Measurements from ENCODE around the gene CALCOCO2. TPM values are rescaled to one million over a fixed set of nuclear protein-coding genes. Genes with fewer than 3 reads are reported as not detected.

The CALCOCO2 gene
- total RNA-seq, 4 donors from 2014 or later: 141 to 292 (median 207) TPM

DNA sequence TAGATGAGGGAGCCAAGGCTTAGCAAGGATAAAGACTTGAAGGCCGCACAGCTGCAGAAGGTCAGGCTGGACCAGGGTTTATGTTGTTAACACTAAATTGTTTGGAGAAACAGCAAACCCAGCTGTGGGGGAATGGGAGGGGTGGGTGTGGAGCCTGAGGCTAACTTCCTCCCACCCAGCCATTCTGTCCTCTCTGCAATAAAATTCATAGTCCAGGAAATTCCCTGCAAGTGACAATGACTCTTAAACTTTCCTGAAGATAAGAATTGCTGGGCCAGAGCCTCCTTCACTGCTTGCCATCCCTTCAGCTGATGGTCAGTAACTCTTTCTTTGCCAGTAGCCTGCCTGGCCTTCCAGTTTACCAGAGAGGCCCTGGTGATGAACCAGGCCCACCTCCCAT lies 42.4 kb downstream of the CALCOCO2 start:
- Histone ChIP-seq H3K27ac (peak overlapping the region; percentile 77 to 87 (median 82)), H3K36me3 (no peaks in the 10 kb centered on the region), H3K9me3 (no peaks in the 10 kb centered on the region), H3K27me3 (no peaks in the 10 kb centered on the region), H3K4me3 (no peak overlapping the region), H3K4me1 (peaks cover 19 to 70% (median 46%) of the 10 kb centered on the region in 4 donors)
- in situ Hi-C loops (cut with MboI; ENCODE audit: low pct_ligation_motif_present in 1 of 4, low pct_unique_long_range_greater_than_20kb in 1 of 4, low sequenced_read_pairs in 3 of 4) (loop anchor here in 1 of 4 donors (10.0 kb wide), 1 partner anchor 68 kb away; no protein-coding TSS in a partner anchor), intact Hi-C loops (cut with DNase I; ENCODE audit: low total_unique reads) (loop anchor here (10.0 kb wide), 1 partner anchor 148 kb away; the partner anchor contains the start of genes HOXB13, PRAC1 and PRAC2)
- DNase-seq: peak; percentile 62
- no peak for TF ChIP-seq EP300 (IDR thresholded peaks at IDR 0.05; ENCODE audit: low read depth)
- no peak for TF ChIP-seq POLR2A (IDR thresholded peaks at IDR 0.05)
- 36 to 44% methylated on average over 1 of the region's 1 CpG for WGBS, 2 donors (ENCODE audit: low coverage in 1 of 2)

DNA sequence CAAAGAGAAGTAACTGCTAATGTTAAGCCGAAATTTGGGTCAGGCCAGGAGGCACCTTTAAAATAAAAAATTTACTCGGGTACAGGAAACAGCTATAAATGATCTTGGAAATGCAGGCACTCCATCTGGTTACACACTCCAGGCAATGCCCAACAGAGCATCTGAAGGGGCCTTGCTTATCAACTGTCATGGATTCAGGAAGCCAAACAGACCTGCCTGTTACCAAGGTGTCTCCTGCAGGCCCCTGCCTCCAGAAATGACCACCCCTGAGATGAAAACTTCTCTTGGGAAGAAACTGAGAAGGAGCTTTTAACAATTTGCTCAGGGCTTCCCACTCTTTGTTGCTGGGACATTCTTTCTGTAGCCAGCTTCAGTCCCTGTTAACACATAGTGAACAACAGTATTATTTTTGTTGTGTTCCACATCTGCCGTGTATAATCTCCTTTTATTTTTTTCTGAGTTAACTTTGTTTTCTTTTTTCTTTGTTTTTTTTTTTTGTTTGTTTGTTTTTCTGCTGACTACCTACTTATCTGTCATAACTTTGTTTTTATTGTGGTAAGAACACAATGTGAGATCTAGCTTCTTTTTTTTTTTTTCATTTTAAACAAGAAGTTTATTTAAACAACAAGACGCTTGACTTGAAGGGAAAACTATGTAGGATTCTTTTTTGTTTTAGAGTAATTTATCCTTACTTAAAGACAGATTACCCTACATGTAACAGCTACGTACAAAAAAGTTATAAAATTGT lies 43.0 kb downstream of the CALCOCO2 start:
- in situ Hi-C loops (cut with MboI; ENCODE audit: low pct_ligation_motif_present in 1 of 4, low pct_unique_long_range_greater_than_20kb in 1 of 4, low sequenced_read_pairs in 3 of 4) (loop anchor here in 1 of 4 donors (10.0 kb wide), 1 partner anchor 69 kb away; no protein-coding TSS in a partner anchor), intact Hi-C loops (cut with DNase I; ENCODE audit: low total_unique reads) (loop anchor here (10.0 kb wide), 1 partner anchor 149 kb away; the partner anchor contains the start of genes HOXB13, PRAC1 and PRAC2)
- WGBS, 2 donors (ENCODE audit: low coverage in 1 of 2): 38 to 58% methylated on average over 3 to 5 of the region's 5 CpGs
- Histone ChIP-seq H3K27me3 (no peaks in the 10 kb centered on the region), H3K4me3 (no peak overlapping the region), H3K4me1 (peaks cover 19 to 74% (median 46%) of the 10 kb centered on the region in 4 donors), H3K36me3 (no peaks in the 10 kb centered on the region), H3K9me3 (no peaks in the 10 kb centered on the region), H3K27ac (peak overlapping the region; percentile 77 to 87 (median 82))
- TF ChIP-seq POLR2AphosphoS5 (IDR thresholded peaks at IDR 0.05): no peak
- no peak for TF ChIP-seq EP300 (IDR thresholded peaks at IDR 0.05; ENCODE audit: low read depth)
- no peak for TF ChIP-seq POLR2A (IDR thresholded peaks at IDR 0.05)
- TF ChIP-seq, protein P1, sequence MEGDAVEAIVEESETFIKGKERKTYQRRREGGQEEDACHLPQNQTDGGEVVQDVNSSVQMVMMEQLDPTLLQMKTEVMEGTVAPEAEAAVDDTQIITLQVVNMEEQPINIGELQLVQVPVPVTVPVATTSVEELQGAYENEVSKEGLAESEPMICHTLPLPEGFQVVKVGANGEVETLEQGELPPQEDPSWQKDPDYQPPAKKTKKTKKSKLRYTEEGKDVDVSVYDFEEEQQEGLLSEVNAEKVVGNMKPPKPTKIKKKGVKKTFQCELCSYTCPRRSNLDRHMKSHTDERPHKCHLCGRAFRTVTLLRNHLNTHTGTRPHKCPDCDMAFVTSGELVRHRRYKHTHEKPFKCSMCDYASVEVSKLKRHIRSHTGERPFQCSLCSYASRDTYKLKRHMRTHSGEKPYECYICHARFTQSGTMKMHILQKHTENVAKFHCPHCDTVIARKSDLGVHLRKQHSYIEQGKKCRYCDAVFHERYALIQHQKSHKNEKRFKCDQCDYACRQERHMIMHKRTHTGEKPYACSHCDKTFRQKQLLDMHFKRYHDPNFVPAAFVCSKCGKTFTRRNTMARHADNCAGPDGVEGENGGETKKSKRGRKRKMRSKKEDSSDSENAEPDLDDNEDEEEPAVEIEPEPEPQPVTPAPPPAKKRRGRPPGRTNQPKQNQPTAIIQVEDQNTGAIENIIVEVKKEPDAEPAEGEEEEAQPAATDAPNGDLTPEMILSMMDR (IDR thresholded peaks at IDR 0.05): no peak
- no peak for DNase-seq

DNA sequence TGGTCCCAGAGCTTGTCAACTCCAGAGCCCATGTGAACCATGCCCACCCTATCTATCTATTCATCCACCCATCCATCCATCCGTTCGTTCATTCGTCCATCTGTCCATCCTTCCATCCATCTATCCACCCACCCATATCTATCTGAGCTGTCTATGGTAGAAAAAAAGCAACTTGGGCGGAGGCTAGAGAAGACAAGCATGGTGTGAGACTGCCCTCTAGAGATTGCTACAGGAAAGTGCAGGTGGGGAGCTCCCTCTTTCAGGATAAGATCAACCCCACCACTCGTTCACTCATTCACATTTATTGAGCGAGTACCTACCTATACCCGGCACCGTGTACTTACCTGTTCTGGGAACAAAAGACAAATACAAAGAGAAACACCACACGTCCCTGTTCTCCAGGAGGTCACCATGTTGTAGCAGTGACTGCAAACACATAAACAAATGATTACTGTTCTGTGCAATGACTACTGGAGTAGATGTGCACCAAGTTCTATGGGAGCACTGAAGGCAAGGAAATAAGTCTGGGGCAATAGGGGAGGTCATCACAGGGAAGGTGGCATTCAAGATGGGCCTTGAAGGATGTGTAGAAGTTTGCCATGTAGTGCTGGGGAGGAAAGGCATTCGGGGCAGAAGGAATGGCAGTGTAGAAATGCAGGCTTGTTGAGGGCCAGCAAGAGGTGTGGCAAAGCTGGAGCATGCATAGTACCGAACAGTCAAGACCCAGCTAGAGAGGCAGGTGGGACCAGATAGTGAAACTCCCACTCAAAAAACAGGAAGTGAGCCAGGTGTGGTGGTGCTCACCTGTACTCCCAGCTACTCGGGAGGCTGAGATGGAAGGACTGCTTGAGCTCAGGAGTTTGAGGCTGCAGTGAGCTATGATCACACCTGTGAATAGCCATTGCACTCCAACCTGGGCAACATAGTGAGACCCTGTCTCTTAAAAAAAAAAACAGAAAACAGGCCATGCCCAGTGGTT lies 48.4 kb downstream of the CALCOCO2 start:
- in situ Hi-C loops (cut with MboI; ENCODE audit: low pct_ligation_motif_present in 1 of 4, low pct_unique_long_range_greater_than_20kb in 1 of 4, low sequenced_read_pairs in 3 of 4): loop anchor here in 2 of 4 donors (5.0 to 10.0 kb wide), 2 partner anchors 74 to 77 kb away; no protein-coding TSS in a partner anchor
- intact Hi-C loops (cut with DNase I; ENCODE audit: low total_unique reads): loop anchor here (2.0 to 10.0 kb wide), 2 partner anchors 64 to 154 kb away; partner anchors contain the start of genes HOXB13, PRAC1 and PRAC2
- WGBS, 2 donors (ENCODE audit: low coverage in 1 of 2): 0 to 19% methylated on average over 5 to 12 of the region's 12 CpGs
- H3K36me3 ChIP-seq: no peaks in the 10 kb centered on the region
- TF ChIP-seq, protein P1 (IDR thresholded peaks at IDR 0.05): peak; percentile 91 to 95 (median 94)
- TF ChIP-seq EP300 (IDR thresholded peaks at IDR 0.05; ENCODE audit: low read depth): no peak
- H3K4me1 ChIP-seq: peaks cover 0 to 21% (median 2%) of the 10 kb centered on the region in 4 donors
- no peak overlapping the region for H3K4me3 ChIP-seq
- no peaks in the 10 kb centered on the region for H3K27me3 ChIP-seq
- no peaks in the 10 kb centered on the region for H3K9me3 ChIP-seq
- DNase-seq: peak; percentile 50
- H3K27ac ChIP-seq: no peak overlapping the region

DNA sequence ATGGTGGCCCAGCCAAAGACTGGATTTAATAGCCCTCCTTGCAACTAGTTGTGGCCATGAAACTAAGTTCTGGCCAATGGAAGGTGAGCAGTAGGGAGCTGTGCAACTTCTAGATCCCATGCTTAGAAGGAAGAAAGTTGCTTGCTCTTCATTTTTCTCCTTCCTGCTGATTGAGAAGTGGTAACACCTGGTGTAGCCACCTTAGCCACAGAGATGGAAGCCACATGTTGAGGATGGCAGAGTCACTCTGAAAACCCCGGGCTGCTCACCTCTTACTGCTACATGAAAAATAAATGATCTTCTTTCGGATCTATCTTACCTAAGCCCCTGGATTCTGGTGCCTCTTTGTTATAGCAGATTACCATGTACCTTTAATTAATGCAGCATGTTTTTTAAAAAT lies 51.4 kb downstream of the CALCOCO2 start:
- no peak overlapping the region for H3K27ac ChIP-seq
- TF ChIP-seq POLR2A (IDR thresholded peaks at IDR 0.05) (no peak), EP300 (IDR thresholded peaks at IDR 0.05; ENCODE audit: low read depth) (no peak), POLR2AphosphoS5 (IDR thresholded peaks at IDR 0.05) (no peak)
- TF ChIP-seq, protein P1 (IDR thresholded peaks at IDR 0.05): no peak
- WGBS, 2 donors (ENCODE audit: low coverage in 1 of 2): 77 to 83% methylated on average over 1 to 2 of the region's 2 CpGs

More for the DNA sequence above, 51.4 kb downstream of the CALCOCO2 start:
- intact Hi-C loops (cut with DNase I; ENCODE audit: low total_unique reads) (no loop called here), in situ Hi-C loops (cut with MboI; ENCODE audit: low pct_ligation_motif_present in 1 of 4, low pct_unique_long_range_greater_than_20kb in 1 of 4, low sequenced_read_pairs in 3 of 4) (loop anchor here (5.0 to 10.0 kb wide), 3 partner anchors 80 to 207 kb away; no protein-coding TSS in a partner anchor)
- Histone ChIP-seq H3K9me3 (no peaks in the 10 kb centered on the region), H3K36me3 (no peaks in the 10 kb centered on the region), H3K27me3 (no peaks in the 10 kb centered on the region), H3K4me3 (no peak overlapping the region), H3K4me1 (peaks cover 0 to 19% (median 1%) of the 10 kb centered on the region in 4 donors)
- DNase-seq: no peak

Data from transverse colon (tissue), 4 donors.